NCI-H1105 (cell line): Measurements from ENCODE around the gene UBXN10.
A peak's percentile ranks its signal among the peaks of the same experiment; 100 is the strongest.

Source experiments
- DNase-seq: peaks from one replicate; lab custom pipeline; 2025; lab: John Stamatoyannopoulos, UW

UBXN10 gene

DNA sequence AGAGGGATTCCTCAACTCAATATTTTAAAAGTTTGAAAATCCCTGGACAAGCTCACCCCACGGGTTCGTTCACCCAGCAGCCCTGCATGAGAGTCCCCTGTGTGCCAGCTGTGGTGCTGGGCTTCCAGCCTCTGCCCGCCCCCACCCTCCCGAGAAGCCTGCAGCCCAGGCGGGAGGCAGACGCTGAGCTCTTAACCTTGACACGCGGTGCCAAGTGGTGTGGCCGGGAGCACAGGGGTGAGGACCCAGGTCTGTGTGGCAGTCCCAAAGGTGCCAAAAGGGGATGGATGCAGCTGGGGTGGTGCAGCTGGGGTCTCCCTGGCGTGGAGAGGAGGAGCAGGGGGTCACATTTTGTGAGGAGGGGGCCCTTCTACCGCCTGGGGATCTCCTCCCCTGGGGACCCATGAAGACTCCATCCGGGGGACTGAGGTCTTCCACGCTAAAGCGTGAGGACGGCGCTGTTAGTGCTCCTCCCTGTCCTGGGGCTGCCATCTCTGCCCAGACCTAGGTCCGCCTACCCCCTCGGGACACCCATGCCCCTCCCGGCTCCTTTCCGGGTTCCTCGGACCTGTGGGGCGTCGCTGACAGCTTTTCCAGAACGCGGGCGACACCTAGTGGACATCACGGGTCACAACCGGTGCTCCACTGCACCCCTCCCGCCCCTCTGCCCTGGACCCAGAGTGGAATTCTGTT, 33.8 kb upstream of the UBXN10 start:
- DNase-seq: peak; percentile 63

GRCh38 chr1:20152599-20152930, 33.3 kb upstream of the UBXN10 start:
- no peak for DNase-seq

DNA sequence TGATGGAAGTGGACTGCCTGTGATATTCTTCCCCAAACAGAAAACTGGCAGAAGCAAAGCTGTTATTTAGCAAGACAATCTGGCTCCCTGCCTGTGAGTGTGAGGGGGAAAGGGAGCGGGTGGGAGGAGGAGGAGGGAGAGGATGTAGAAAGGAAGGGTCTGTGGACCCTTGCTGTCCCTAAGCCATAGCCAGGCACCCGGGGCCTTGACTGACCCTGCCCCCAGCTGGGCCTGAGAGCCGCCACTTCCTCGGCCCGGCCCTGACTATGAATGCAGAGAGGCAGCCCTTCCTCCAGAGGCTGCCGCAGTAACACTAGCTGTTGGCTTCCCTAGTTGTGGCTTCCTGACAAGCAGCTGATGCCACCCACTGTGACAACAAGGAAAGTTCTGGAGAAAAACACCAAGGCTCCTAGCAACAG, 32.9 kb upstream of the UBXN10 start:
- DNase-seq: no peak

GRCh38 chr1:20154301-20154831, 31.5 kb upstream of the UBXN10 start:
- DNase-seq: no peak

DNA sequence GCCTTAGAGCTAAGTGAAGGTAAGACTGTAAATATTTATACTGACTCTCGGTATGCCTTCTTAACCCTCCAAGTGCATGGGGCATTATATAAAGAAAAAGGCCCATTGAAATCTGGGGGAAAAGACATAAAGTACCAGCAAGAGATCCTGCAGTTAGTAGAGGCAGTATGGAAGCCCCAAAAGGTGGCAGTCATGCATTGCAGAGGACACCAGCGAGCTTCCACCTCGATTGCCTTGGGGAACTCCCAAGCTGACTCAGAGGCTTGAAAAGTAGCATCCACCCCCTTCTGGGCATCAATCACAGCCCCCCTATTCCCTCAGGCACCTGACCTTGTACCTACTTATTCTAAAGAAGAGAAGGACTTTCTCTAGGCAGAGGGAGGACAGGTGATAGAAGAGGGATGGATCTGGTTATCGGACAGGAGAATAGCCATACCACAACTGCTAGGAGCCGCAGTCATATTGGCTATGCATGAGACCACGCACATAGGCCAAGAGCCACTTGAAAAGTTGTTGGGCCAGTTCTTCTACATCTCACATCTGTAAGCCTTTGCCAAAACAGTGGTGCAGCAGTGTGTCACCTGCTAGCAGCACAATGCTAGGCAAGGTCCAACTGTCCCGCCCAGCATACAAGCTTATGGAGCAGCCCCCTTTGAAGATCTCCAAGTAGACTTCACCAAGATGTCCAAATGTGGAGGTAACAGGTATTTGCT, 27.4 kb upstream of the UBXN10 start:
- no peak for DNase-seq

DNA sequence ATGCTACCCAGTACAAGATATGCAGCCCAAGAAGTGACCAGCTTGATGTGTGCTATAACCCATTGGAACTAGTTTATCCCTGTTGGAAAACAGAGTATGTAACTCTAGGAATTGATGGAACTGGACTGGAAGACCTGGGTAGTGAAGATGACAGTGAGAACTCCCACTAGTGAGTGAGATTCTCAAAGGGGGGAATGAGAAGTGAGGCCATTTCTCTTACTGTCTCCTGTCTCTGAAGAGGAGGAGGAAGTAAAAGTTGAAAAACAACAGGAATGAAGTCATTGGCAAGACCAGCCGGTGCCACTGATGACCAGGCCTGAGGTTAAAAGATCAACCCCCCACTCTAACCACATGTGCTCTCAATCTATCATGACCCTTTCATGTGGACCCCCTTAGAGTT, 25.9 kb upstream of the UBXN10 start:
- no peak for DNase-seq

- DNase-seq: no peak
Measured at GRCh38 chr1:20164694-20165202, 21.1 kb upstream of the UBXN10 start.

DNA sequence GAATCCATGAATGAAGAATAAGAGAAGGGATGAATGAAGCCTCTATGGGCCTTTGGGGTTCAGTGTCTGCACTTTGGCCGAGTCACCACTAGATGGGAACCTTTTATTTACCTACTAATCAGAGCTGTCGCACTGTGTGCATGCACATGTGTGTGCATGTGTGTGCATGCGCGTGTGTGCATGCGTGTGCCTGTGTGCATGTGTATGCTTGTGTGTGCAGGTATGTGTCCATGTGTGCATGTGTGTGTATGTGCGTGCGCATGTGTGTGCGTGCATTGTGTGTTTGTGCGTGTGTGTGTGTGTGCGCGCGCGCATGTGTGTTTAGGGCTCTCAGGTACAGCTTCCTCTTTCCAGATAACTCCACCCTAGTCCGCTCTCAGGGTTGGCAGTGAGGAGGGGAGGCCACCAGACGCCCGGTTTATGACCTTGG, 20.4 kb upstream of the UBXN10 start:
- DNase-seq: no peak

GRCh38 chr1:20166051-20166450, 19.8 kb upstream of the UBXN10 start:
- DNase-seq: no peak

DNA sequence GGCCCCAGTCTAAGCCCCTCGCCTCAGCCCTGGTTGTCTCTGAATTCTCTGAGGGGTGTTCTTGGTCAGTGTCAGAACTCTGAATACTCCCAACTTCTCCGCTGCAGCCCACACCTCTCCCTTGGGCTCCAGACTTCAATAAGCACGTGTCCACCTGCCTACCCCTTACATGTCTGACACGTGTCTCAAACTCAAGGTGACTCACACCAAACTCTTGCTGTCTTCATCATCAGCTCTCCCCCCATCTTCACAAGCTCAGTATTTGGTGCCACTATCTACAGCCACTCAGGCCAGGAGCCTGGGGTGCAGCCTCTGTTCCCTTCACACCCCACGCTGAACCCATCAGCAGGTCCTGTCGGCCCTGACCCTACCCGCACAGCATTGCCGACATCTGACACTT, 18.8 kb upstream of the UBXN10 start:
- DNase-seq: no peak

DNA sequence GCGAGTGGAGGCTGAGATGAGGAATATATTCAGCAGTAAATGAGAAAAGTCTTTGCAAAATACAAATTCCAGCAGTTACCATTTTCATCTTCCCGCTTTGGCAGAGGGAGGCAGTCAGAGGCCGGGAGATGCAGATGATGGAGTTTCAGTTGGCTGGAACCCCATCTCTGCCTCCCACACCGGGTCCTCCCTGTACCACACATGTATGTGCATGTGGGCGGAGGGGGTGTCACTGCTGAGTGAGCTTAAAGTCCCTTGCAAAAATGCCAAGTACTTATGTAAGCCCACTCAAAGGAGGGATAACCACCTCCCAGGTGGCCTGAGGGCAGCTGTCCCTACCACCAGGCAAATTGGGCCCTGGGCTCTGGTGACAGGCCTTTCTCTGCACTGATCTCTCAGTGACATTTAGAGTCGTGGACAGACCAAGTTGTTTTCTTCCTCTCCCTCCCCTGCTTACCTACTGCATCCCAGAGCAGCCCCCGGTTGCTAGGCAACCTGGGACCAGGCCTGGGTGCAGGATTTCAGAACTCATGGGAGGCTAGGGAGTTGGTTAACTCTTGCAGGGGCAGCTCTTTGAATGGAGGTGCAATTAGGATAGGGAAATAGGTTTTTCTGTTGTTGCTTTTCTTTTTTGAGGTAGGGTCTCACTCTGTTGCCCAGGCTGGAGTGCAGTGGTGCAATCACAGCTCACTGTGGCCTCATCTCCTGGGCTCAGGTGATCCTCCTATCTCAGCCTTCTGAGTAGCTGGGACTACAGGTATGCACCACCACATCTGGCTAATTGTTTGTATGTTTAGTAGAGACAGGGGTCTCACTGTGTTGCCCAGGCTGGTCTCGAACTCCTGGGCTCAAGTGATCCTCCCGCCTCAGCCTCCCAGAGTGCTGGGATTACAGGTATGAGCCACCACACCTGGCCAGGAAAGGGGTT, 17.1 kb upstream of the UBXN10 start:
- DNase-seq: no peak

- DNase-seq: no peak
Measured at GRCh38 chr1:20169932-20170331, 16.0 kb upstream of the UBXN10 start.

- DNase-seq: no peak
Measured at GRCh38 chr1:20172033-20172590, 13.8 kb upstream of the UBXN10 start.

DNA sequence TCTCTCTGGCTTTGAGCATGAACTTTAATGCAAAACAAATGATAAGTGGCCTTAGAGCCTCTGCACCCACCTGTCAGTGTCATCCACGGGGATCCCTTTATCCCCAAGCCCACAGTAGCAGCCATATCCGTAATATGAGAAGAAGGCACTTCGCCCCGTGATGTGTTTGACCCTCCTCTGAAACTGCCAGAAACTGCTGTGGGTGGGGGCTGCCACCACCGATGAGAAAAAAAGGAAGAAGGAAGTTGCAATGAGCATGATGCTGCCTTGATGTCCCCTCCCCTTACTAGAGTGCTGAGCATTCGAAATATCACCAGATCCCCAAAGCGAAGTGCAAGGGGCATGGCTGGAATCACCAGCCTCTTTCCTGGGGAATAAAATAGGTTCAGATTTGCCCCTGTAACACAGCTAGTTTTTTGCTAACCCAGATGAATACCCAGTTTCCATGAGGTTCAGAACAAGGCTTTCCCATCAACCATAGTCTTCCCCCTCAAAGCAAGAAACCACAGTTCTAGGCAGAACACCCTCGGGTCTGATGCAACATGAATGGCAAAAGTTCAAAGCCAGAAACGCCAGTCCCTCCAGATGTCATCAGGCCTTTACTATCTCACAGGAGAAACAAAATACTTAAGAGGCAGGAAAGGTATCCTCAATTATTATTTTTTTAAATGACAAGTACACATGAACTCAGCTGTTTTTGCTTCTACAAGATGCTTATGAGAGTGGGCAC, 10.8 kb upstream of the UBXN10 start:
- no peak for DNase-seq

DNA sequence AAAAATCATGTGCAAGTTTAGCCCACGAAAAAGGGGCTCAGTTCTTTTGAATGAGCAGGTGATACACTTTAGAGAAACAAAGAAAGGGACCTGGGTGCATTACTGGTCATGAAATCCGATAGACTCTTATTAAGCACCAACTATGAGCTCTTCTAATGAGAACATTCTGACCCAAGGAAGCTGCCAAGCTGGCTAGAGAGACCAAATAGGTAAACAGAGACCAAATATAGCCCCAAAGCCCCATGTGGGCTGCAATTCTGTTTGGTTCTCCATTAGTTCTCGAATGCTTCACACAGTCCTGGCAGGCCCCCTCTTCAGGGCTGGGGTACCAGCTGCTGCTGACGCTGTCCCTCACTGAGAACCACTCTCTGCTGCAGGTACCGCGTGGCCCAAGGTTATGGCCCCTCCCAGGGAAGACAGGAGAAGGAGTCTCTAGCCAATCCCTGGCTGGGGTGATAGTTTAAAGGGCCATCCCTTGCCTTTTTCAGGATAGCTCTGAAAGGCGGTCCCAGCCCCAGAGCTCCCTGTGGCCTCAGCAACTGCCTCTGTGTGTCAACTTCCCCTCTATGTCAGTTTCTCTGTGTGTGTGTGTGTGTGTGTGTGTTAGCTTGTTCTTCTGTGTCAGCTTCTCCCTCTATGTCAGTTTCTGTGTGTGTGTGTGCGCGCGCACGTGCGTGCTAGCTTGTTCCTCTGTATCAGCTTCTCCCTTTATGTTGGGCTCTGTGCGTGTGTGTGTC, 7.1 kb upstream of the UBXN10 start:
- DNase-seq: no peak

- DNase-seq: no peak
Measured at GRCh38 chr1:20179371-20180128, 6.3 kb upstream of the UBXN10 start.

GRCh38 chr1:20180129-20180843, 5.6 kb upstream of the UBXN10 start:
- DNase-seq: no peak

- no peak for DNase-seq
Measured at GRCh38 chr1:20180844-20181207, 5.1 kb upstream of the UBXN10 start.

- DNase-seq: no peak
Measured at GRCh38 chr1:20182415-20182814, 3.5 kb upstream of the UBXN10 start.
